GM10266 (cell line): Measurements from ENCODE around the gene POLR1B.
"Not testable (repeated sequence)": the region's sequence is repeated elsewhere in the genome, so short reads cannot be mapped to it uniquely, and the experiment has no call there.

ENCODE experiments used
- DNase-seq: peaks from one replicate; pipeline ENCODE4 v3.0.0; 2012; ENCODE audit errors: extremely low spot score
- CTCF ChIP-seq: IDR thresholded peaks from 2 replicates; pipeline ENCODE4 v1.5.1; 2012; ENCODE audit warnings: mild to moderate bottlenecking, low read depth; ENCODE audit not compliant: control insufficient read depth, insufficient read depth; ENCODE audit errors: missing control alignments

The POLR1B gene

GRCh38 chr2:112606547-112606946 lies 64.3 kb downstream of the POLR1B start:
- DNase-seq, result no peak
- TF ChIP-seq CTCF, result no peak

DNA sequence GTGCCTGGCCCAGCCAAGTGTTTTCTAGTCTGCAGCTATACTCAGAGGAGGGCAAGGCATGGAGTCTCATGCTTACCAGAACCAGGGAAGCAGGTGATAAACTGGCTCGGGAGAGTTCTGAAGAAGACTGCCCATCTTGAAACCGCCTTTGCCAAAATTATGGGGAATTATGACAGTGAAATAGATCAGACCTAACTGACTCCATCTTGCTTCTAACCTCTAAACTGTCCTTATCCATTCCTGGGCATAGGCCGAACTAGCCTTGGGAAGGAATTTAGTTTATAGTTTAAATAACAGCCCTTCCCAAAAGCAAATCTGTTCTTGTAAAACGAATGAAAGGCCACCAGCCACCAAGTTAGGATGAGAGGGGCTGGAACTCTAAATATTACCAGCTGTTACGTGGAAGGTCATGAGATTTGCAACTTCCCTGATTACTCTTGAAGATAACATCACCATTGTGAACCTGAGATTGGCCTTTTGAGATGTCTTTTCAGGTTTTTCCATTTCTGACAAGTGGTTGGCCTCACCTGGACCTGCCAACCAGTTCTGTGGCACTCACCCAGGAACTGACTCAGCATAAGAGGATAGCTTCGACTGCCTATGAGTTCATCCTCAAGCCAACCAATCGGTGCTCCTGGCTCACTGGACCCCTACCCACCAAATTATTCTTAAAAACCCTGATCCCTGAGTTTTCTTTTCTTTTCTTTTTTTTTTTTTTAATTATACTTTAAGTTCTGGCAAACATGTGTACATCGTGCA lies 65.6 kb downstream of the POLR1B start:
- TF ChIP-seq CTCF, result no peak
- DNase-seq, result no peak

GRCh38 chr2:112609320-112609719 lies 67.1 kb downstream of the POLR1B start:
- DNase-seq, result not testable (repeated sequence)

DNA sequence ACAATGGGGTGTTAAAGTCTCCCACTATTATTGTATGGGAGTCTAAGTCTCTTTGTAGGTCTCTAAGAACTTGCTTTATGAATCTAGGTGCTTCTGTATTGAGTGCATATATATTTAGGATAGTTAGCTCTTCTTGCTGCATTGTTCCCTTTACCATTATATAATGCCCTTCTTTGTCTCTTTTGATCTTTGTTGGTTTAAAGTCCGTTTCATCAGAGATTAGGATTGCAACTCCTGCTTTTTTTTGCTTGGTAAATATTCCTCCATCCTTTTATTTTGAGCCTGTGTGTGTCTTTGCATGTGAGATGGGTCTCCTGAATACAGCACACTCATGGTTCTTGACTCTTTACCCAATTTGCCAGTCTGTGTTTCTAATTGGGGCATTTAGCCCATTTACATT lies 70.0 kb downstream of the POLR1B start:
- DNase-seq, result not testable (repeated sequence)

DNA sequence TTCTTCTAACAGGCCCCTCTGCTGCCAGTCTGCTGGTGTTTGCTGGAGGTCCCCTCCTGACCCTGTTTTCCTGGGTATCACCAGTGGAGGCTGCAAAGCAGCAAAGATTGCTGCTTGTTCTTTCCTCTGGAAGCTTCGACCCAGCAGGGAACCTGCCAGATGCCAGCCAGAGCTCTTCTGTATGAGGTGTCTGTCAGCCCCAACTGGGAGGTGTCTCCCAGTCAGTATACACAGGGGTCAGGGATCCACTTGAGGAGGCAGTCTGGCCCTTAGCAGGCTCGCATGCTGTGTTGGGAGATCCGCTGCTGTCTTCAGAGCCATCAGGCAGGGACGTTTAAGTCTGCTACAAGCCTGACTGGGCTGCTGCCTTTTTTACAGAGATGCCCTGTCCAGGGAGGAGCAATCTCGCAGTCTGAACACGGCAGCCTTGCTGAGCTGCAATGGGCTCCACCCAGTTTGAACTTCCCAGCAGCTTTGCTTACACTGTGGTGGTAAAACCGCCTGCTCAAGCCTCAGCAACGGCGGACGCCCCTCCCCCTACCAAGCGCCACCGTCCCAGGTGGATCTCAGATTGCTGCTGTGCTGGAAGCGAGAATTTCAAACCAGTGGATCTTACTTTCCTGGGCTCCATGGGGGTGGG lies 72.1 kb downstream of the POLR1B start:
- DNase-seq, result no peak
- TF ChIP-seq CTCF, result no peak

GRCh38 chr2:112615051-112615450 lies 72.8 kb downstream of the POLR1B start:
- no peak for DNase-seq
- no peak for TF ChIP-seq CTCF

DNA sequence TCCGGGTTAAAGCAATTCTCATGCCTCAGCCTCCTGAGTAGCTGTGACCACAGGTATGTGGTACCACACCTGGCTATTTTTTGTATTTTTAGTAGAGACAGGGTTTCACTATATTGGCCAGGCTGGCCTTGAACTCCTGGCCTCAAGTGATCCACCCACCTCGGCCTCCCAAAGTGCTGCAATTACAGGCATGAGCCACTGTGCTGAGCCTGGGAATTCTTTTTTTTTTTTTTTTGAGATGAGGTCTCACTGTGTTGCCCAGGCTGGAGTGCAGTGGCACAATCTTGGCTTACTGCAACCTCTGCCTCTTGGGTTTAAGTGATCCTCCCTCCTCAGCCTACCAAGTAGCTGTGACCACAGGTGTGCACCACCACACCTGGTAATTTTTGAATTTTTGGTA lies 73.5 kb downstream of the POLR1B start:
- not testable (repeated sequence) for DNase-seq

- DNase-seq, result no peak
- TF ChIP-seq CTCF, result no peak
Observed at GRCh38 chr2:112618383-112618782, 76.1 kb downstream of the POLR1B start.
